HepG2 (cell line): Measurements from ENCODE around the gene KIF22. TPM values are rescaled to one million over a fixed set of nuclear protein-coding genes. Genes with fewer than 3 reads are reported as not detected.

ENCODE experiments used
- BHLHE40 ChIP-seq: IDR thresholded peaks from 2 replicates; pipeline ENCODE4 v1.6.1; 2011; ENCODE audit warnings: low read length, improper control_type of control experiment
- CBX2 ChIP-seq, 2 experiments: fragments of 200-600 bp in 1 of 2; sonication (generic); formaldehyde crosslinking in 1 of 2; IDR thresholded peaks; 2 replicates each; pipeline versions ENCODE4 v1.7.0 to v1.8.1; 2018 to 2022; ENCODE audit warnings: low read depth in 2 of 2, low read length in 1 of 2, mild to moderate bottlenecking in 1 of 2, missing genetic modification reagents in 1 of 2
- GTF2F1 ChIP-seq: fragments of 150-350 bp; IDR thresholded peaks from 2 replicates; pipeline ENCODE4 v1.6.1; 2014; ENCODE audit warnings: low read length
- NFE2 ChIP-seq: sonication (generic); formaldehyde crosslinking; IDR thresholded peaks from 2 replicates; pipeline ENCODE4 v1.4.0; 2020; ENCODE audit warnings: missing genetic modification reagents
- RFXAP ChIP-seq: sonication (generic); formaldehyde crosslinking; IDR thresholded peaks from 2 replicates; pipeline ENCODE4 v1.4.0; 2020; ENCODE audit warnings: missing genetic modification reagents, borderline replicate concordance
- ZNF282 ChIP-seq: fragments of 450-650 bp; IDR thresholded peaks from 2 replicates; pipeline ENCODE4 v1.6.1; 2018; ENCODE audit not compliant: partially characterized antibody
- ZNF382 ChIP-seq: sonication (generic); formaldehyde crosslinking; IDR thresholded peaks from 2 replicates; pipeline ENCODE4 v1.5.0; 2020; ENCODE audit warnings: missing genetic modification reagents, mild to moderate bottlenecking, borderline replicate concordance
- polyA plus RNA-seq, 8 experiments: library from polyadenylated mRNA; depleted of rRNA in 3 of 8; stranded (reverse) in 7 of 8; unstranded in 1 of 8; fragments of >200 nt; fragmentation: Illumina TruSeq in 4 of 8; extraction: Trizol in 4 of 8; gene quantifications; 2 replicates each; pipeline versions ENCODE4 v1.2.1 to v1.2.3, GENCODE V29; 2011 to 2016; ENCODE audit warnings: low read depth in 4 of 8, missing spikeins in 1 of 8, mixed read lengths in 1 of 8; ENCODE audit not compliant: insufficient read depth in 1 of 8
- total RNA-seq, 5 experiments: library from RNA; depleted of rRNA; stranded (reverse); fragments of >200 nt; fragmentation: Illumina TruSeq; extraction: Trizol; gene quantifications; 2 replicates each; pipeline ENCODE4 v1.2.3, GENCODE V29; 2016; ENCODE audit warnings: low read depth in 1 of 5
- TF ChIP-seq, protein P1 (sequence below): sonication (generic); formaldehyde crosslinking; IDR thresholded peaks from 2 replicates; pipeline ENCODE4 v1.9.0; 2022; ENCODE audit warnings: low read depth, missing genetic modification reagents
- TF ChIP-seq, protein P2 (sequence below): sonication (generic); formaldehyde crosslinking; IDR thresholded peaks from 2 replicates; pipeline ENCODE4 v1.4.0; 2020; ENCODE audit warnings: missing genetic modification reagents
- TF ChIP-seq, protein P3 (sequence below): sonication (generic); formaldehyde crosslinking; IDR thresholded peaks from 2 replicates; pipeline ENCODE4 v1.5.0; 2020; ENCODE audit warnings: missing genetic modification reagents
- TF ChIP-seq, protein P4 (sequence below): sonication (generic); formaldehyde crosslinking; IDR thresholded peaks from 2 replicates; pipeline ENCODE4 v1.4.0; 2020; ENCODE audit warnings: missing genetic modification reagents
- TF ChIP-seq, protein P5 (sequence below): sonication (generic); formaldehyde crosslinking; IDR thresholded peaks from 2 replicates; pipeline ENCODE4 v1.5.0; 2020; ENCODE audit warnings: mild to moderate bottlenecking, missing genetic modification reagents, moderate library complexity

Gene KIF22
- total and polyA plus RNA-seq, 2 of the 13 experiments (the other 11 are each of a cell fraction or from before 2014, with no cell fraction given): 95.8 to 118 TPM

DNA sequence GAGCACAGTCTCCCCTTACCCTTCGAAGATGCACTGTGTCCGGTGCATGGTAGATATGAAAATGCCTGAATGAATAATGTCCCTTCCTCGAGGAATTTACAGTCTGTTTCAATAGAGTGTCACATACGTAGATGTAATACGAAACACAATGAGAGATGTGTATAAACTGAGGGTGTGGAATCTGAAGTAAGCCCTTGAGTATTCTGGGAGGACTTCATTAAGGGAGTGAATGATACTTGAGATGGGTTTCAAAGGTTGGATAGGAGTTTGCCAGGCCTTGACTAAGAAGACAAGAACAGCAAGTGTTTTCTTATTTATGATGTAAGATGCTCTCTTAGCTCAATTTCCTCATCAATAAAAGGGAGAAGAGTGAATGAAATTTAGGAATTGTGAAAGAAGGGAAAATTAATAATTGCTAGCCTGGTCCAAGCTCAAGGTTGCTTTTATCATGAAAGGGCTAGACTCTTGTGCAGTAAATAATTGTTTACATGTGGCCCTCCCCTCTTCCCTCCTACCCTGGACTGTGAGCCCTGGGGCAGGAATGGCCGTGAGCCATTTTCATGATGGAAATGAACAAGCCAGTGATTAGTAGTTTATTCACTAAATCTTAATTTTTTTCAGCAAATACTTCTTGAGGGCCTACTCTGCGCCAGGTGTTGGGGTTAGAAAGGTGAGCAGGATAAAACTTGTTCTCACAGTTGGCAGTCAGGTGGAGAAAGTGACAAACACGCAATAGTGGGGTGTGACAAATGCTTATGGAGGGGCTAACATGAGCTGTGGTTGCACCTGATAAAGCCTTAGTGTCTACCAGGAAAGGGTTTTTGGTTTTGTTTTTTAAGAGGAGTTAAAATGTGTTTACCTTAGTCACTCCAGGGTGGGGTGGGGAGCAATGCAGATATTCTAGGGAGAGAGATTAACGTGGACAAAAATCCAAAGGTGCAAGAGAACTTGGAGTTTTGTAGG is 1.6 kb downstream of the KIF22 start (continued):
- no peak for TF ChIP-seq ZNF382 (CRISPR knock-in tag)
- TF ChIP-seq BHLHE40: no peak
- no peak for TF ChIP-seq GTF2F1
- TF ChIP-seq, protein P1, sequence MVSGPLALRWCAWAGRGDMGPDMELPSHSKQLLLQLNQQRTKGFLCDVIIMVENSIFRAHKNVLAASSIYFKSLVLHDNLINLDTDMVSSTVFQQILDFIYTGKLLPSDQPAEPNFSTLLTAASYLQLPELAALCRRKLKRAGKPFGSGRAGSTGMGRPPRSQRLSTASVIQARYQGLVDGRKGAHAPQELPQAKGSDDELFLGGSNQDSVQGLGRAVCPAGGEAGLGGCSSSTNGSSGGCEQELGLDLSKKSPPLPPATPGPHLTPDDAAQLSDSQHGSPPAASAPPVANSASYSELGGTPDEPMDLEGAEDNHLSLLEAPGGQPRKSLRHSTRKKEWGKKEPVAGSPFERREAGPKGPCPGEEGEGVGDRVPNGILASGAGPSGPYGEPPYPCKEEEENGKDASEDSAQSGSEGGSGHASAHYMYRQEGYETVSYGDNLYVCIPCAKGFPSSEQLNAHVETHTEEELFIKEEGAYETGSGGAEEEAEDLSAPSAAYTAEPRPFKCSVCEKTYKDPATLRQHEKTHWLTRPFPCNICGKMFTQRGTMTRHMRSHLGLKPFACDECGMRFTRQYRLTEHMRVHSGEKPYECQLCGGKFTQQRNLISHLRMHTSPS (CRISPR knock-in tag): no peak
- no peak for TF ChIP-seq RFXAP (CRISPR knock-in tag)
- TF ChIP-seq, protein P2, sequence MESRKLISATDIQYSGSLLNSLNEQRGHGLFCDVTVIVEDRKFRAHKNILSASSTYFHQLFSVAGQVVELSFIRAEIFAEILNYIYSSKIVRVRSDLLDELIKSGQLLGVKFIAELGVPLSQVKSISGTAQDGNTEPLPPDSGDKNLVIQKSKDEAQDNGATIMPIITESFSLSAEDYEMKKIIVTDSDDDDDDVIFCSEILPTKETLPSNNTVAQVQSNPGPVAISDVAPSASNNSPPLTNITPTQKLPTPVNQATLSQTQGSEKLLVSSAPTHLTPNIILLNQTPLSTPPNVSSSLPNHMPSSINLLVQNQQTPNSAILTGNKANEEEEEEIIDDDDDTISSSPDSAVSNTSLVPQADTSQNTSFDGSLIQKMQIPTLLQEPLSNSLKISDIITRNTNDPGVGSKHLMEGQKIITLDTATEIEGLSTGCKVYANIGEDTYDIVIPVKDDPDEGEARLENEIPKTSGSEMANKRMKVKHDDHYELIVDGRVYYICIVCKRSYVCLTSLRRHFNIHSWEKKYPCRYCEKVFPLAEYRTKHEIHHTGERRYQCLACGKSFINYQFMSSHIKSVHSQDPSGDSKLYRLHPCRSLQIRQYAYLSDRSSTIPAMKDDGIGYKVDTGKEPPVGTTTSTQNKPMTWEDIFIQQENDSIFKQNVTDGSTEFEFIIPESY (CRISPR knock-in tag): no peak
- TF ChIP-seq, protein P3, sequence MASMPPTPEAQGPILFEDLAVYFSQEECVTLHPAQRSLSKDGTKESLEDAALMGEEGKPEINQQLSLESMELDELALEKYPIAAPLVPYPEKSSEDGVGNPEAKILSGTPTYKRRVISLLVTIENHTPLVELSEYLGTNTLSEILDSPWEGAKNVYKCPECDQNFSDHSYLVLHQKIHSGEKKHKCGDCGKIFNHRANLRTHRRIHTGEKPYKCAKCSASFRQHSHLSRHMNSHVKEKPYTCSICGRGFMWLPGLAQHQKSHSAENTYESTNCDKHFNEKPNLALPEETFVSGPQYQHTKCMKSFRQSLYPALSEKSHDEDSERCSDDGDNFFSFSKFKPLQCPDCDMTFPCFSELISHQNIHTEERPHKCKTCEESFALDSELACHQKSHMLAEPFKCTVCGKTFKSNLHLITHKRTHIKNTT (CRISPR knock-in tag): no peak
- TF ChIP-seq NFE2 (CRISPR knock-in tag): no peak
- TF ChIP-seq, protein P4, sequence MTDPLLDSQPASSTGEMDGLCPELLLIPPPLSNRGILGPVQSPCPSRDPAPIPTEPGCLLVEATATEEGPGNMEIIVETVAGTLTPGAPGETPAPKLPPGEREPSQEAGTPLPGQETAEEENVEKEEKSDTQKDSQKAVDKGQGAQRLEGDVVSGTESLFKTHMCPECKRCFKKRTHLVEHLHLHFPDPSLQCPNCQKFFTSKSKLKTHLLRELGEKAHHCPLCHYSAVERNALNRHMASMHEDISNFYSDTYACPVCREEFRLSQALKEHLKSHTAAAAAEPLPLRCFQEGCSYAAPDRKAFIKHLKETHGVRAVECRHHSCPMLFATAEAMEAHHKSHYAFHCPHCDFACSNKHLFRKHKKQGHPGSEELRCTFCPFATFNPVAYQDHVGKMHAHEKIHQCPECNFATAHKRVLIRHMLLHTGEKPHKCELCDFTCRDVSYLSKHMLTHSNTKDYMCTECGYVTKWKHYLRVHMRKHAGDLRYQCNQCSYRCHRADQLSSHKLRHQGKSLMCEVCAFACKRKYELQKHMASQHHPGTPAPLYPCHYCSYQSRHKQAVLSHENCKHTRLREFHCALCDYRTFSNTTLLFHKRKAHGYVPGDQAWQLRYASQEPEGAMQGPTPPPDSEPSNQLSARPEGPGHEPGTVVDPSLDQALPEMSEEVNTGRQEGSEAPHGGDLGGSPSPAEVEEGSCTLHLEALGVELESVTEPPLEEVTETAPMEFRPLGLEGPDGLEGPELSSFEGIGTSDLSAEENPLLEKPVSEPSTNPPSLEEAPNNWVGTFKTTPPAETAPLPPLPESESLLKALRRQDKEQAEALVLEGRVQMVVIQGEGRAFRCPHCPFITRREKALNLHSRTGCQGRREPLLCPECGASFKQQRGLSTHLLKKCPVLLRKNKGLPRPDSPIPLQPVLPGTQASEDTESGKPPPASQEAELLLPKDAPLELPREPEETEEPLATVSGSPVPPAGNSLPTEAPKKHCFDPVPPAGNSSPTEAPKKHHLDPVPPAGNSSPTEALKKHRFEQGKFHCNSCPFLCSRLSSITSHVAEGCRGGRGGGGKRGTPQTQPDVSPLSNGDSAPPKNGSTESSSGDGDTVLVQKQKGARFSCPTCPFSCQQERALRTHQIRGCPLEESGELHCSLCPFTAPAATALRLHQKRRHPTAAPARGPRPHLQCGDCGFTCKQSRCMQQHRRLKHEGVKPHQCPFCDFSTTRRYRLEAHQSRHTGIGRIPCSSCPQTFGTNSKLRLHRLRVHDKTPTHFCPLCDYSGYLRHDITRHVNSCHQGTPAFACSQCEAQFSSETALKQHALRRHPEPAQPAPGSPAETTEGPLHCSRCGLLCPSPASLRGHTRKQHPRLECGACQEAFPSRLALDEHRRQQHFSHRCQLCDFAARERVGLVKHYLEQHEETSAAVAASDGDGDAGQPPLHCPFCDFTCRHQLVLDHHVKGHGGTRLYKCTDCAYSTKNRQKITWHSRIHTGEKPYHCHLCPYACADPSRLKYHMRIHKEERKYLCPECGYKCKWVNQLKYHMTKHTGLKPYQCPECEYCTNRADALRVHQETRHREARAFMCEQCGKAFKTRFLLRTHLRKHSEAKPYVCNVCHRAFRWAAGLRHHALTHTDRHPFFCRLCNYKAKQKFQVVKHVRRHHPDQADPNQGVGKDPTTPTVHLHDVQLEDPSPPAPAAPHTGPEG: no peak
- TF ChIP-seq, protein P5, sequence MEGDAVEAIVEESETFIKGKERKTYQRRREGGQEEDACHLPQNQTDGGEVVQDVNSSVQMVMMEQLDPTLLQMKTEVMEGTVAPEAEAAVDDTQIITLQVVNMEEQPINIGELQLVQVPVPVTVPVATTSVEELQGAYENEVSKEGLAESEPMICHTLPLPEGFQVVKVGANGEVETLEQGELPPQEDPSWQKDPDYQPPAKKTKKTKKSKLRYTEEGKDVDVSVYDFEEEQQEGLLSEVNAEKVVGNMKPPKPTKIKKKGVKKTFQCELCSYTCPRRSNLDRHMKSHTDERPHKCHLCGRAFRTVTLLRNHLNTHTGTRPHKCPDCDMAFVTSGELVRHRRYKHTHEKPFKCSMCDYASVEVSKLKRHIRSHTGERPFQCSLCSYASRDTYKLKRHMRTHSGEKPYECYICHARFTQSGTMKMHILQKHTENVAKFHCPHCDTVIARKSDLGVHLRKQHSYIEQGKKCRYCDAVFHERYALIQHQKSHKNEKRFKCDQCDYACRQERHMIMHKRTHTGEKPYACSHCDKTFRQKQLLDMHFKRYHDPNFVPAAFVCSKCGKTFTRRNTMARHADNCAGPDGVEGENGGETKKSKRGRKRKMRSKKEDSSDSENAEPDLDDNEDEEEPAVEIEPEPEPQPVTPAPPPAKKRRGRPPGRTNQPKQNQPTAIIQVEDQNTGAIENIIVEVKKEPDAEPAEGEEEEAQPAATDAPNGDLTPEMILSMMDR (CRISPR knock-in tag): no peak
- no peak for TF ChIP-seq ZNF282
- no peak for TF ChIP-seq CBX2 (IDR thresholded peaks at IDR 0.05; ENCODE audit: low read depth, low read length)
- no peak for TF ChIP-seq CBX2 (CRISPR knock-in tag; IDR thresholded peaks at IDR 0.05; ENCODE audit: low read depth)
